Measurements from ENCODE around the gene WBP1.

WBP1 gene

GRCh38 chr2:74502147-74502719 lies 44.0 kb downstream of the WBP1 start:
- Histone ChIP-seq H2AFZ (ENCODE audit: low read depth, low read length) (no peak overlapping the region), H3K4me1 (ENCODE audit: insufficient read depth, low read length) (peaks cover 34% of the 10 kb centered on the region), H3K27me3 (ENCODE audit: insufficient read depth, low read length) (peaks cover 72% of the 10 kb centered on the region), H3K9me3 (ENCODE audit: low read length) (peaks cover 2% of the 10 kb centered on the region), H3K4me3 (ENCODE audit: low read length) (no peak overlapping the region), H3K36me3 (ENCODE audit: insufficient read depth, low read length) (peaks cover 13% of the 10 kb centered on the region)

- Histone ChIP-seq H3K4me1 (ENCODE audit: insufficient read depth, low read length) (peaks cover 30% of the 10 kb centered on the region), H3K4me3 (ENCODE audit: low read length) (no peak overlapping the region), H3K27me3 (ENCODE audit: insufficient read depth, low read length) (peaks cover 65% of the 10 kb centered on the region), H2AFZ (ENCODE audit: low read depth, low read length) (no peak overlapping the region), H3K9me3 (ENCODE audit: low read length) (peaks cover 2% of the 10 kb centered on the region), H3K36me3 (ENCODE audit: insufficient read depth, low read length) (peaks cover 13% of the 10 kb centered on the region)
Observed at GRCh38 chr2:74502720-74503505, 44.7 kb downstream of the WBP1 start.

DNA sequence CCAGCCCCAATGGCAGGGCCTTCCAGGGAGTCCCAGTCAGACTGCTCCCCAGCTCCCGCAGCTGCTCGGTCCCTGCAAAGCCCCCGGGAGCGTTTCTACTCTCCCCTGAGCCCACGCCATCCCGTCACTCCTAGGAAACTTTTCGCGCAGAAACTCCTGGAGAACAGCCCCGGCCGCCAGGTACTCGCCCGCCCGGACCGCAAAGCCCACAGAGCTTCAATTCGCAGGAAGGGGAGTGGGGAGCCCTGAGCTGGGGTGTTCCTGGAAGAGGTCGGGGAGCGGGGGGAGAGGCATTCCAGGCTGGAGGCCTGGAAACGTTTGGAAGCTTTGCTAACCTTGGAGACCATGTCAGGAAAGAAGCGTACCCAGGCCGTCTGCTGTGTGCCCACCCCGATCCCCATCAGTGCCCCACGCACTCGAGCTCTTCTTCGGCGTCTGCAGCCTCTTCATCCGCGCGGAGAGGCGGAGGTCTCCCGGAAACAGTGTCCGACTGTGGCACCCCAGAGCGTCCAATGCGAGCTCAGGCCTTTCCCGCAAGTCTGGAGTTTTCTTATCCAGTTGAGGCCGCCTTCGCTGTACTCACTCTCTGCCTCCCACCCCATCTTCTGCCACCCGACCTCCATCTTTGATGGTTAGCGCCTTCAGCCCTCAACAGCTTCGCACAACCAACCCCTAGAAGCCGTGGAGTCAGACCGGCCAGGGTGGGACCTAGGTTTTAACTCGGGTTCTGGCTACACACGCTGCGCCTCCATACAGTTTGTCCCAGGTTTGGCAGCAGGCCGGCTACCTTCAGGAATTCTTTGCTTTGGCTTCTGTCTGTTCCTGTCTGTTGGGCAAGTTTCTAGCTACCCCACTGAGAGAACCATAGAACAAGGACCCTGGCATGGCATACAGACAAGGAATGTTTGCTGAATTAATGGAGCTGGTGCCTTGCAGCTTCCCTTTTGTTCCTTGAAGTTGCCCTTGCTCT lies 45.6 kb downstream of the WBP1 start:
- Histone ChIP-seq H3K4me3 (ENCODE audit: low read length) (no peak overlapping the region), H3K27me3 (ENCODE audit: insufficient read depth, low read length) (peaks cover 57% of the 10 kb centered on the region), H2AFZ (ENCODE audit: low read depth, low read length) (no peak overlapping the region), H3K9me3 (ENCODE audit: low read length) (peaks cover 2% of the 10 kb centered on the region), H3K4me1 (ENCODE audit: insufficient read depth, low read length) (peaks cover 21% of the 10 kb centered on the region), H3K36me3 (ENCODE audit: insufficient read depth, low read length) (peaks cover 13% of the 10 kb centered on the region)

DNA sequence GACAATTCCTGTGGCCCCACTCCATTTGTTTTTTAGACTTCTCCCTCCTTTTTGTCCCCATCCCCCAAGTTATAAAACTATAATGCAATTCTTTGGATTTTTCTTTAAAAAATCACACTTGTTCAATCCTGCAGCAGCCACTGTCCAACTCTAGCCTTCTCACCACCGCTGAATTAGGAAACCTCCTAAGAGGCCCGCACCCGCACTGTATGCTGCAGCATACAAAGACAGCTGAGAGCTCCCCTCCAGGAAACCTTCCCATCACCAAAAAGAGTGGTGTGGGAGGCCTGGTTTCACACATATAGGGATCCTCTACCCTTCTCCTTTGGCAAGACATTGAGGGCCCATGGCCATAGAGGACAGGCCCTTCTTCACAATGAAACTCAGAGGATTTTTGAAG lies 46.4 kb downstream of the WBP1 start:
- Histone ChIP-seq H3K36me3 (ENCODE audit: insufficient read depth, low read length) (peaks cover 13% of the 10 kb centered on the region), H3K4me1 (ENCODE audit: insufficient read depth, low read length) (peaks cover 13% of the 10 kb centered on the region), H3K27me3 (ENCODE audit: insufficient read depth, low read length) (peaks cover 50% of the 10 kb centered on the region), H2AFZ (ENCODE audit: low read depth, low read length) (no peak overlapping the region), H3K4me3 (ENCODE audit: low read length) (no peak overlapping the region), H3K9me3 (ENCODE audit: low read length) (peaks cover 2% of the 10 kb centered on the region)

DNA sequence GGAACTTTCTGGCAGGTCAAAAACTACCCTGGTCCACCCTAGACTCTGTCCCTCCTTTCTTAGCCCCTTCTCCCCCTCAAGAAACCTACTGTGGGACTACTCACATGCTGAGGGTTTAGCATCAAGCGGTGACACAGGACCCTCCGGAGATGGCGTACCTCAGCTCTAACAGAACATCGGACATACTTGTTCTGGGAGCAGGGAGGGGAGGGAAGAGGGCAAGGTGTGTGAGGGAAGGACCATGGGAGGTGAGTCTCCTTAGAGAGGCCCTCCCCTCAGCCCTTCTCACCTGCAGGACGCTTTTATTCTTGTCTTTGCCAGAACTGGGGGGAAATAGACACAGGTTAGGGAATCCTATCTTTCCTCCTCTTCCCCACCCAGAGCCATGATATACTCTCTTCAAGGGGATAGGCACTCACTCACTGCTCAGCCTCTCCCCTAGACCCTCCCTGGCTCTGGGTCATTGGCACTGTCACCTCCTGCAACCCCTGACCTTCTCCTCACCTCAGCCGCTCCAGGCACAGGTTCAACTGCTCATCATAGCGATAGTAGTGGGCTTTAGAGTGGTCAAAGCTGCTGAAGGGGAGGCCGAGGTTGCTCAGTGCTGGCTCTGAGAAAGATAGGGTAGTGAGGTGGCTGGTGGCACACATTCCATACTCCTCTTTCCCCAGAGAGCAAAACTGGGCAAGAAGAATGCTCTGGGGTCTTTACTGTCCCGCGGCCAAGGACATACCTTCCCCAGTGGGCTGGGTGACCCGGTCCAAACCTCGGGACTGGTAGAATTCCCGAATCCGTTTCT lies 47.4 kb downstream of the WBP1 start:
- no peak overlapping the region for H3K4me3 ChIP-seq (ENCODE audit: low read length)
- H3K36me3 ChIP-seq (ENCODE audit: insufficient read depth, low read length): peaks cover 13% of the 10 kb centered on the region
- H3K27me3 ChIP-seq (ENCODE audit: insufficient read depth, low read length): peaks cover 50% of the 10 kb centered on the region
- H3K4me1 ChIP-seq (ENCODE audit: insufficient read depth, low read length): peaks cover 10% of the 10 kb centered on the region
- H2AFZ ChIP-seq (ENCODE audit: low read depth, low read length): no peak overlapping the region
- H3K9me3 ChIP-seq (ENCODE audit: low read length): peaks cover 2% of the 10 kb centered on the region

DNA sequence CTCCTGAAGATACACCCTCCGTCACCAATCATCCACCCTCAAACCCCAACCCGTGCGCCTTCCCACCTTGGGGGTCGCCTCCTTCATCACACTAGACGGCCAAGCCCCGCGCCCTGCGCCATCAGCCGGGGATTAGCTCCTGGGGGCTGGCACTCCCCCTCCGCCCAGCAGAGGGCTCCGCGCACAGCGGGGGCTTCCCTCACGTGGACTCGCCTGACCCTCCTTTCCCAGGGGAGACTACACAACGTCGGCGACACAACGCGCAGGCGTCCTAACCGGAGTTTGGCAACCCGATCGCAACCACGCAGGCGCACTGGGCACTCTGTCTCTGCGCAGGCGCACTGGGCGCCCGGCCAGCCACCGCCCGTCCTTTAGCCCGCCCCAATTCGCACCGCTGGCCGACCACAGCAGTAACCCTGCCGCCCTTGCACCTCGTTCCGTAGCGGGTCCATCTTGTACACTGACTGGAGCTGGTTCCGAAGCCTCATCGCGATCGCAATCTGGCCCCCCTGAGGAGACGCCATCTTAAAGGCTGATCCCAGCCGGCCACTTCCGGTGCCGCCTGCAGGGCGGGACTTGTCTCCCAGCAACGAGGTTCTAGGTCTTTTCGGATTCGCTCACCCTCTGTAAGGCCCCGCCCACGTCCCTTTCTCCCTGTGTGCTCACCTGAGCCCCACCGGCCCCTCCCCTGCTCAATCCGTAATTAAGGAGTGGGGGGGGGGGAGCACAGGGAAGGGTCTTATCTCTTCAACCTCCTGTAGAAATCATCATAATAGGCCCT lies 49.1 kb downstream of the WBP1 start, which contains the start of gene PCGF1:
PCGF1 (minus strand) TSS at position 551 of the 781 bp plus-strand sequence; CDS start at position 524, 27 bp downstream.
- H3K4me3 ChIP-seq (ENCODE audit: low read length): peak within 1 kb of the TSS; percentile 61
- H3K36me3 ChIP-seq (ENCODE audit: insufficient read depth, low read length): peaks cover 13% of the 10 kb centered on the region
- peaks cover 10% of the 10 kb centered on the region for H3K4me1 ChIP-seq (ENCODE audit: insufficient read depth, low read length)
- H3K9me3 ChIP-seq (ENCODE audit: low read length): peaks cover 2% of the 10 kb centered on the region
- peaks cover 47% of the 10 kb centered on the region for H3K27me3 ChIP-seq (ENCODE audit: insufficient read depth, low read length)
- H2AFZ ChIP-seq (ENCODE audit: low read depth, low read length): peak within 1 kb of the TSS; percentile 96

- Histone ChIP-seq H3K36me3 (ENCODE audit: insufficient read depth, low read length) (peaks cover 13% of the 10 kb centered on the region), H2AFZ (ENCODE audit: low read depth, low read length) (peak overlapping the region; percentile 96), H3K4me1 (ENCODE audit: insufficient read depth, low read length) (peaks cover 10% of the 10 kb centered on the region), H3K27me3 (ENCODE audit: insufficient read depth, low read length) (peaks cover 45% of the 10 kb centered on the region), H3K4me3 (ENCODE audit: low read length) (peak overlapping the region; percentile 61), H3K9me3 (ENCODE audit: low read length) (no peaks in the 10 kb centered on the region)
Observed at GRCh38 chr2:74507926-74508520, 49.8 kb downstream of the WBP1 start.

- Histone ChIP-seq H3K4me1 (ENCODE audit: insufficient read depth, low read length) (peaks cover 10% of the 10 kb centered on the region), H3K27me3 (ENCODE audit: insufficient read depth, low read length) (peaks cover 53% of the 10 kb centered on the region), H2AFZ (ENCODE audit: low read depth, low read length) (no peak overlapping the region), H3K9me3 (ENCODE audit: low read length) (no peaks in the 10 kb centered on the region), H3K36me3 (ENCODE audit: insufficient read depth, low read length) (peaks cover 7% of the 10 kb centered on the region), H3K4me3 (ENCODE audit: low read length) (no peak overlapping the region)
Observed at GRCh38 chr2:74510272-74510671, 52.0 kb downstream of the WBP1 start.
